H54 (cell line): ENCODE data around the gene ATXN2L.

ENCODE experiments used
- DNase-seq: peaks from one replicate; pipeline ENCODE4 v3.0.0; 2011; ENCODE audit warnings: low spot score, mixed read lengths; ENCODE audit not compliant: insufficient read length
- FAIRE-seq: peaks from 3 replicates; lab custom pipeline; 2011; peaks lifted over from hg19 to GRCh38; lab: Jason Lieb, UNC
- POLR2A ChIP-seq: IDR thresholded peaks from 2 replicates; pipeline ENCODE4 v1.6.1; 2011; ENCODE audit warnings: low read depth, mild to moderate bottlenecking, low read length

Gene ATXN2L

DNA sequence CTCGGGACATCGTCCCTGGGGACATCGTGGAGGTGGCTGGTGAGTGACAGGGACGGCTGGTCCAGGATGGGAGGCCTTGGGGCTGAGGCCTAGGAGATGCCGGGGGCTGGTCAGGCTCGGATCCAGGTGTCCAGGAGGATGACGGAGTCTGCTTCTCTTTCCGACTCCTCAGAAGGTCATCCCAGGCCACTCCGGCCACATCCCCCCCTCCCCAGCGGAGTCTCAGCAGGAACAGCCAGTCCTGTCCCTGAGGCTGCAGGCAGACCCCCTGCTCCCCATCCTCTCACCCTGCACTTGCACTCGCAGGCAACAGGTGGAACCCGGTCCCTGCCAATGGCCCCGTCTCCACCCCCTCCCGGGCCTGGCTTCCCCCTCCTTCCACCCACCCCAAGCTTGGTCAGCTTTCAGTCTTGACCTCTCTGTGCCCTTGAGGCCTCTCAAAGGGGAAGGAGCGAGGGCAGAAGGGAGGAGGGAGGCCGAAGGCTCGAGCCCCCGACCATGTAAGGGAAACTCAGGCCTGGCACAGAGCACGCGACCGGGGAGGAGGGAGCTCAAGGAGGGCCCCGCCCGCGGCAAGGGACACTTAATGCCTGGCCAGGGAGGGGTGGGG is 59.9 kb downstream of the ATXN2L start:
- FAIRE-seq: no peak
- no peak for DNase-seq
- no peak for TF ChIP-seq POLR2A

- DNase-seq (no peak), FAIRE-seq (no peak)
- no peak for TF ChIP-seq POLR2A
These were observed 60.6 kb downstream of the ATXN2L start for GRCh38 chr16:28883221-28883996.

DNA sequence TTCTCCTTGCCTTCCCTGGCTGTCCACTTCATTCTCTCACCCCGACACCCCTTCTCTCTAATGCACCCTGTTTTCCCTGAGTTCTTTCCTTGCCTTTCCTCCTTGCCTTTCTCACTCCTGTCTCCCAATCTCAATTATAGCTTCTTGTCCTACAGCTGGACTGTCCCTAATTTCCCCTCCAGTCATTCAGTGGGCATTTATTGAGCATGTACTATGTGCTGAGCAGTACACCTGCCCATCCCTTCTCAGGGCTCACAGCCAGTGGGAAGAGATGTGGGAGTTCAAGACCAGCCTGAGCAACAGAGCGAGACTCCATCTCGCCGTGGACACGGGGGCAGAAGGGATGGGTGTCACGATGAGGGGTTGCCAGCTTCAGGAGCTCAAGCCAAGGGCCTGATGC is 61.2 kb downstream of the ATXN2L start:
- FAIRE-seq (no peak), DNase-seq (no peak)
- no peak for TF ChIP-seq POLR2A
